WTC11 (cell line): ENCODE measurements around the gene WDR76. TPM values are rescaled to one million over a fixed set of nuclear protein-coding genes. Genes with fewer than 3 reads are reported as not detected.

ENCODE experiments used
- ATAC-seq: fragments of 200-7000 bp; cut with Tn5 transposase; 2 replicates; pipeline ENCODE4 v1.10.0; 2021; ENCODE audit warnings: mild to moderate bottlenecking, moderate library complexity
- CTCF ChIA-PET: fragments of 300-600 bp; sonication (Branson Sonifier 250); formaldehyde crosslinking; loops from one replicate; lab custom pipeline; 2021; ENCODE audit warnings: antibody characterized with exemption; lab: Charles Lee
- POLR2A ChIA-PET: fragments of 350-600 bp; sonication (Branson Sonifier 250); formaldehyde crosslinking; loops from one replicate; lab custom pipeline; 2021; ENCODE audit warnings: antibody characterized with exemption; lab: Charles Lee
- DNase-seq: peaks from one replicate; pipeline ENCODE4 v3.0.0; 2021; ENCODE audit warnings: low spot score
- H3K27ac Mint-ChIP-seq: 2 replicates; pipeline ENCODE4 v1.8.0; 2021; ENCODE audit warnings: mixed read lengths
- H3K27me3 Mint-ChIP-seq: 2 replicates; pipeline ENCODE4 v1.8.0; 2021; ENCODE audit warnings: low read depth, mild to moderate bottlenecking, moderate library complexity, mixed read lengths
- H3K36me3 Mint-ChIP-seq: 2 replicates; pipeline ENCODE4 v1.8.0; 2021; ENCODE audit warnings: mixed read lengths
- H3K4me1 Mint-ChIP-seq: 2 replicates; pipeline ENCODE4 v1.8.0; 2022; ENCODE audit warnings: mixed read lengths
- H3K4me3 Mint-ChIP-seq: 2 replicates; pipeline ENCODE4 v1.8.0; 2021; ENCODE audit warnings: mild to moderate bottlenecking, moderate library complexity, mixed read lengths
- H3K9me3 Mint-ChIP-seq: 2 replicates; pipeline ENCODE4 v1.8.0; 2021; ENCODE audit warnings: mixed read lengths
- AR ChIP-seq: fragments of 250-450 bp; sonication (Bioruptor Pico); IDR thresholded peaks from 2 replicates; pipeline ENCODE4 v1.9.0; 2021; ENCODE audit warnings: mild to moderate bottlenecking
- ATF3 ChIP-seq: sonication (generic); formaldehyde crosslinking; conservative IDR thresholded peaks from 2 replicates; pipeline ENCODE4 v1.8.1; 2022; ENCODE audit warnings: mild to moderate bottlenecking, missing genetic modification reagents
- ATF6 ChIP-seq: sonication (generic); formaldehyde crosslinking; IDR thresholded peaks from 2 replicates; pipeline ENCODE4 v1.8.1; 2023; ENCODE audit warnings: mild to moderate bottlenecking, missing genetic modification reagents
- E2F5 ChIP-seq: sonication (generic); formaldehyde crosslinking; IDR thresholded peaks from 2 replicates; pipeline ENCODE4 v1.8.1; 2022; ENCODE audit warnings: mild to moderate bottlenecking, moderate library complexity, missing genetic modification reagents
- FOXK1 ChIP-seq: sonication (generic); formaldehyde crosslinking; IDR thresholded peaks from 2 replicates; pipeline ENCODE4 v1.8.0; 2022; ENCODE audit warnings: mild to moderate bottlenecking, moderate library complexity, missing genetic modification reagents
- FOXP4 ChIP-seq: sonication (generic); formaldehyde crosslinking; IDR thresholded peaks from 2 replicates; pipeline ENCODE4 v1.8.0; 2022; ENCODE audit warnings: mild to moderate bottlenecking, missing genetic modification reagents
- GABPB1 ChIP-seq: sonication (generic); formaldehyde crosslinking; IDR thresholded peaks from 2 replicates; pipeline ENCODE4 v1.8.1; 2023; ENCODE audit warnings: mild to moderate bottlenecking, missing genetic modification reagents
- HMGA2 ChIP-seq: fragments of 250-450 bp; sonication (Bioruptor Pico); IDR thresholded peaks from 2 replicates; pipeline ENCODE4 v1.4.0; 2021; ENCODE audit warnings: mild to moderate bottlenecking, moderate library complexity
- IRF2 ChIP-seq: sonication (generic); formaldehyde crosslinking; IDR thresholded peaks from 2 replicates; pipeline ENCODE4 v1.8.0; 2022; ENCODE audit warnings: low read depth, missing genetic modification reagents, borderline replicate concordance
- MAX ChIP-seq: sonication (generic); formaldehyde crosslinking; IDR thresholded peaks from 2 replicates; pipeline ENCODE4 v1.8.0; 2022; ENCODE audit warnings: mild to moderate bottlenecking, missing genetic modification reagents
- MYBL2 ChIP-seq: sonication (generic); formaldehyde crosslinking; IDR thresholded peaks from 2 replicates; pipeline ENCODE4 v1.8.1; 2023; ENCODE audit warnings: mild to moderate bottlenecking, moderate library complexity, missing genetic modification reagents
- NFE2L1 ChIP-seq: sonication (generic); formaldehyde crosslinking; IDR thresholded peaks from 2 replicates; pipeline ENCODE4 v1.8.1; 2023; ENCODE audit warnings: missing genetic modification reagents
- NFYB ChIP-seq: sonication (generic); formaldehyde crosslinking; conservative IDR thresholded peaks from 2 replicates; pipeline ENCODE4 v1.8.0; 2022; ENCODE audit warnings: low read depth, missing genetic modification reagents
- SMAD3 ChIP-seq: sonication (generic); formaldehyde crosslinking; IDR thresholded peaks from 2 replicates; pipeline ENCODE4 v1.8.0; 2022; ENCODE audit warnings: missing genetic modification reagents, mild to moderate bottlenecking, borderline replicate concordance
- SOX15 ChIP-seq: fragments of 250-450 bp; sonication (Bioruptor Pico); IDR thresholded peaks from 2 replicates; pipeline ENCODE4 v1.9.0; 2021; ENCODE audit warnings: mild to moderate bottlenecking
- SP1 ChIP-seq: sonication (generic); formaldehyde crosslinking; conservative IDR thresholded peaks from 2 replicates; pipeline ENCODE4 v1.8.1; 2022; ENCODE audit warnings: missing genetic modification reagents
- TCF7 ChIP-seq: sonication (generic); formaldehyde crosslinking; IDR thresholded peaks from 2 replicates; pipeline ENCODE4 v1.8.0; 2022; ENCODE audit warnings: mild to moderate bottlenecking, low read depth, missing genetic modification reagents, moderate library complexity
- TEAD1 ChIP-seq: sonication (generic); formaldehyde crosslinking; IDR thresholded peaks from 2 replicates; pipeline ENCODE4 v1.8.0; 2022; ENCODE audit warnings: mild to moderate bottlenecking, missing genetic modification reagents
- USF1 ChIP-seq: sonication (generic); formaldehyde crosslinking; IDR thresholded peaks from 2 replicates; pipeline ENCODE4 v1.8.0; 2022; ENCODE audit warnings: mild to moderate bottlenecking, missing genetic modification reagents
- ZBTB43 ChIP-seq: sonication (generic); formaldehyde crosslinking; IDR thresholded peaks from 2 replicates; pipeline ENCODE4 v1.8.1; 2023; ENCODE audit warnings: mild to moderate bottlenecking, missing genetic modification reagents
- ZNF121 ChIP-seq: sonication (generic); formaldehyde crosslinking; IDR thresholded peaks from 2 replicates; pipeline ENCODE4 v1.8.0; 2023; ENCODE audit warnings: missing genetic modification reagents
- ZNF232 ChIP-seq: sonication (generic); formaldehyde crosslinking; IDR thresholded peaks from 2 replicates; pipeline ENCODE4 v1.8.0; 2022; ENCODE audit warnings: mild to moderate bottlenecking, missing genetic modification reagents
- ZNF281 ChIP-seq: sonication (generic); formaldehyde crosslinking; IDR thresholded peaks from 2 replicates; pipeline ENCODE4 v1.8.0; 2023; ENCODE audit warnings: mild to moderate bottlenecking, missing genetic modification reagents
- total RNA-seq: library from RNA; stranded (reverse); gene quantifications from 3 replicates; pipeline ENCODE4 v1.2.3, GENCODE V29; 2021

WDR76 gene
- total RNA-seq, 1 experiment from 2014 or later, result 16.2 TPM

GRCh38 chr15:43791993-43792760 is 34.6 kb upstream of the WDR76 start, which contains the start of gene SERF2:
SERF2 (plus strand) TSS chr15:43792320; CDS start chr15:43792377, 57 bp downstream.
- ChIA-PET POLR2A (interaction anchor here (1.1 to 1.5 kb wide), 3 partner anchors 9 to 16 kb away, joined by 3 to 7 read pairs (median 6); partner anchors contain the start of gene ELL3), CTCF (interaction anchor here (11.1 kb wide), 1 partner anchor 16 kb away, joined by 75 read pairs; the partner anchor contains the start of gene ELL3)
- ATAC-seq (peak; percentile 94), DNase-seq (peak; percentile 100)
- H3K4me1 Mint-ChIP-seq, result peaks cover 43% of the 10 kb centered on the region
- H3K4me3 Mint-ChIP-seq, result peak within 1 kb of the TSS; percentile 97
- no peaks in the 10 kb centered on the region for H3K9me3 Mint-ChIP-seq
- no peaks in the 10 kb centered on the region for H3K27me3 Mint-ChIP-seq
- peaks cover 39% of the 10 kb centered on the region for H3K36me3 Mint-ChIP-seq
- peak within 1 kb of the TSS; percentile 98 for H3K27ac Mint-ChIP-seq
- TF ChIP-seq ZBTB43 (CRISPR knock-in tag), result 0 out of 2 replicates have a peak, but pooled peaks have one; percentile 54
- peak; percentile 90 for TF ChIP-seq SP1 (CRISPR knock-in tag)
- peak; percentile 68; the same call in 1 of the 2 replicates for TF ChIP-seq SMAD3 (CRISPR knock-in tag)
- TF ChIP-seq MAX, result peak; percentile 89
- TF ChIP-seq AR, result 0 out of 2 replicates have a peak, but pooled peaks have one; percentile 14
- TF ChIP-seq ZNF281 (CRISPR knock-in tag), result peak; percentile 28; the same call in 1 of the 2 replicates
- TF ChIP-seq TEAD1, result peak; percentile 50; the same call in 1 of the 2 replicates
- peak; percentile 76; the same call in 1 of the 2 replicates for TF ChIP-seq E2F5 (CRISPR knock-in tag)
- 0 out of 2 replicates have a peak, but pooled peaks have one; percentile 35 for TF ChIP-seq MYBL2 (CRISPR knock-in tag)
- TF ChIP-seq TCF7 (CRISPR knock-in tag), result 0 out of 2 replicates have a peak, but pooled peaks have one; percentile 41
- TF ChIP-seq NFE2L1, result peak; percentile 6; the same call in 1 of the 2 replicates
- TF ChIP-seq ZNF121 (CRISPR knock-in tag), result no peak
- peak; percentile 6; the same call in 1 of the 2 replicates for TF ChIP-seq HMGA2 (CRISPR knock-in tag)
- no peak for TF ChIP-seq IRF2 (CRISPR knock-in tag)
- peak; percentile 35; the same call in 1 of the 2 replicates for TF ChIP-seq FOXP4 (CRISPR knock-in tag)
- no peak for TF ChIP-seq ATF6 (CRISPR knock-in tag)
- TF ChIP-seq USF1 (CRISPR knock-in tag), result peak; percentile 99
- no peak for TF ChIP-seq SOX15 (CRISPR knock-in tag)
- peak; percentile 80 for TF ChIP-seq ZNF232 (CRISPR knock-in tag)
- TF ChIP-seq FOXK1 (CRISPR knock-in tag), result peak; percentile 63; the same call in 1 of the 2 replicates
- 0 out of 2 replicates have a peak, but pooled peaks have one; percentile 10 for TF ChIP-seq GABPB1 (CRISPR knock-in tag)
- TF ChIP-seq NFYB (CRISPR knock-in tag), result peak; percentile 72
- no peak for TF ChIP-seq ATF3 (CRISPR knock-in tag)
